Adrenal gland (tissue), 12 donors: Measurements from ENCODE around the gene TNIP2. TPM values are rescaled to one million over a fixed set of nuclear protein-coding genes. Genes with fewer than 3 reads are reported as not detected.

Experiments
- DNase-seq, 7 donors: peaks; one replicate each; pipeline ENCODE4 v3.0.0-alpha.2; 2019 to 2020
- H3K27ac ChIP-seq, 5 donors: fragments of 200-600 bp; sonication (generic) in 4 of 5; 1 replicate in 3 of 5; 2 replicates in 2 of 5; pipeline versions ENCODE4 v1.5.1 to v1.8.0; 2016 to 2020; ENCODE audit warnings: mild to moderate bottlenecking in 1 of 5
- H3K27me3 ChIP-seq: fragments of 200-600 bp; 2 replicates; pipeline ENCODE4 v1.8.0; 2021
- H3K36me3 ChIP-seq, 2 donors: fragments of 200-600 bp; replicated peaks in 1 of 2; 1 replicate in 1 of 2; 2 replicates in 1 of 2; pipeline versions ENCODE4 v1.5.1 to v1.8.0; 2018 to 2022
- H3K4me1 ChIP-seq, 2 donors: fragments of 200-600 bp; replicated peaks in 1 of 2; 1 replicate in 1 of 2; 2 replicates in 1 of 2; pipeline versions ENCODE4 v1.5.1 to v1.8.0; 2018 to 2021
- H3K4me3 ChIP-seq, 4 donors: fragments of 200-600 bp; sonication (generic) in 3 of 4; one replicate each; pipeline ENCODE4 v1.5.1; 2016 to 2018
- H3K9me3 ChIP-seq, 3 donors: fragments of 200-600 bp; sonication (generic) in 1 of 3; replicated peaks in 1 of 3; 1 replicate in 2 of 3; 2 replicates in 1 of 3; pipeline versions ENCODE4 v1.5.1 to v1.8.0; 2016 to 2021
- POLR2A ChIP-seq, 2 donors: fragments of 450-650 bp; IDR thresholded peaks; one replicate each; pipeline ENCODE4 v1.6.1; 2017; ENCODE audit warnings: antibody characterized with exemption in 2 of 2, mild to moderate bottlenecking in 2 of 2, moderate library complexity in 1 of 2
- WGBS, 4 donors: extraction: QIAGEN DNeasy Blood & Tissue Kit in 2 of 4; methylation state at CpG; one replicate each; pipeline versions ENCODE4 v1.1.5 to v1.1.7; 2013 to 2017; 5-methylcytosine and 5-hydroxymethylcytosine counted together
- intact Hi-C, 2 donors: fragments of 100-400 bp; cut with DNase I; formaldehyde crosslinking; loops; one replicate each; pipeline versions ENCODE4 v1.14.1 to v1.15.0; 2022 to 2023
- polyA plus RNA-seq, 3 donors: library from polyadenylated mRNA; stranded (reverse); fragments of 200-250 nt in 2 of 3; fragments of 350-450 nt in 1 of 3; fragmentation: Illumina TruSeq in 1 of 3; extraction: RNeasy Lipid Tissue Mini Kit (QIAGEN cat#74804) in 1 of 3; gene quantifications; one replicate each; pipeline ENCODE4 v1.2.3, GENCODE V29; 2013 to 2014
- total RNA-seq, 9 donors: library from RNA; depleted of rRNA in 4 of 9; stranded (reverse); fragments of >200 nt in 4 of 9; fragments of 120-200 nt in 1 of 9; fragmentation: NEBNext Ultra II Directional in 1 of 9; extraction: Animal tissue kit (Norgen Biotek cat#: 25700) in 1 of 9; gene quantifications; one replicate each; pipeline versions ENCODE4 v1.1.0 to v1.2.4, GENCODE V29; 2013 to 2023
- TF ChIP-seq, protein P1 (sequence below), 6 experiments: fragments of 450-650 bp in 4 of 6; fragments of 200-600 bp in 2 of 6; sonication (generic) in 1 of 6; IDR thresholded peaks; 1 replicate in 5 of 6; 2 replicates in 1 of 6; pipeline versions ENCODE4 v1.5.1 to v1.8.0; 2016 to 2021; ENCODE audit warnings: antibody characterized with exemption in 6 of 6, mild to moderate bottlenecking in 2 of 6, moderate library complexity in 1 of 6
- donor health status: healthy with polysubstance abuse.
- donor health status: Bipolar disorder and iron deficiency.
- donor health status: DM: yes; HTN: yes; CAD: no.
- donor health status: DM: no; HTN: no; CAD: no.
- donor health status: DM: no; HTN: no; CAD: no.
- donor health status: DM: yes; HTN: yes; CAD: no.

The TNIP2 gene
- total and polyA plus RNA-seq, 12 donors: 7.8 to 57.7 (median 35.7) TPM

DNA sequence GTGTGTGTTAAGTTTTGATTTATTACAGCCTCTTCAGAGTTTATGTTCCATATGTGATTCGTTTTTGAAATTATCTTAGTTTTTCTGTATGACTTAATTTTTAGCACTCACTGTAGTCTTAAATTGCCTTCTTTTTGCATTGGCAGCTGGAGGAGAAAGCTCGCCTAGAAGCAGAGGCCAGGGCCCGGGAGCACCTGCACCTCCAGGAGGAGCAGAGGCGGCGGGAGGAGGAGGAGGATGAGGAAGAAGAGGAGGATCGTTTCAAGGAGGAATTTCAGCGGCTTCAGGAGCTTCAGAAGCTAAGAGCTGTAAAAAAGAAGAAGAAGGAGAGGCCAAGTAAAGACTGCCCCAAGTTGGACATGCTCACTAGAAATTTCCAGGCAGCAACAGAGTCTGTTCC lies 56.6 kb downstream of the TNIP2 start:
- TF ChIP-seq POLR2A (IDR thresholded peaks at IDR 0.05): no peak
- TF ChIP-seq, protein P1, sequence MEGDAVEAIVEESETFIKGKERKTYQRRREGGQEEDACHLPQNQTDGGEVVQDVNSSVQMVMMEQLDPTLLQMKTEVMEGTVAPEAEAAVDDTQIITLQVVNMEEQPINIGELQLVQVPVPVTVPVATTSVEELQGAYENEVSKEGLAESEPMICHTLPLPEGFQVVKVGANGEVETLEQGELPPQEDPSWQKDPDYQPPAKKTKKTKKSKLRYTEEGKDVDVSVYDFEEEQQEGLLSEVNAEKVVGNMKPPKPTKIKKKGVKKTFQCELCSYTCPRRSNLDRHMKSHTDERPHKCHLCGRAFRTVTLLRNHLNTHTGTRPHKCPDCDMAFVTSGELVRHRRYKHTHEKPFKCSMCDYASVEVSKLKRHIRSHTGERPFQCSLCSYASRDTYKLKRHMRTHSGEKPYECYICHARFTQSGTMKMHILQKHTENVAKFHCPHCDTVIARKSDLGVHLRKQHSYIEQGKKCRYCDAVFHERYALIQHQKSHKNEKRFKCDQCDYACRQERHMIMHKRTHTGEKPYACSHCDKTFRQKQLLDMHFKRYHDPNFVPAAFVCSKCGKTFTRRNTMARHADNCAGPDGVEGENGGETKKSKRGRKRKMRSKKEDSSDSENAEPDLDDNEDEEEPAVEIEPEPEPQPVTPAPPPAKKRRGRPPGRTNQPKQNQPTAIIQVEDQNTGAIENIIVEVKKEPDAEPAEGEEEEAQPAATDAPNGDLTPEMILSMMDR (IDR thresholded peaks at IDR 0.05): no peak
- no peaks in the 10 kb centered on the region for H3K27me3 ChIP-seq
- no peak for DNase-seq
- intact Hi-C loops: no loop called here
- H3K9me3 ChIP-seq: no peaks in the 10 kb centered on the region
- H3K36me3 ChIP-seq: peaks cover 0 to 98% of the 10 kb centered on the region in 2 donors
- no peaks in the 10 kb centered on the region for H3K4me1 ChIP-seq
- H3K27ac ChIP-seq: no peak overlapping the region
- no peak overlapping the region for H3K4me3 ChIP-seq
- 86 to 89% (median 87%) methylated on average over 7 of the region's 7 CpGs for WGBS, 4 donors

DNA sequence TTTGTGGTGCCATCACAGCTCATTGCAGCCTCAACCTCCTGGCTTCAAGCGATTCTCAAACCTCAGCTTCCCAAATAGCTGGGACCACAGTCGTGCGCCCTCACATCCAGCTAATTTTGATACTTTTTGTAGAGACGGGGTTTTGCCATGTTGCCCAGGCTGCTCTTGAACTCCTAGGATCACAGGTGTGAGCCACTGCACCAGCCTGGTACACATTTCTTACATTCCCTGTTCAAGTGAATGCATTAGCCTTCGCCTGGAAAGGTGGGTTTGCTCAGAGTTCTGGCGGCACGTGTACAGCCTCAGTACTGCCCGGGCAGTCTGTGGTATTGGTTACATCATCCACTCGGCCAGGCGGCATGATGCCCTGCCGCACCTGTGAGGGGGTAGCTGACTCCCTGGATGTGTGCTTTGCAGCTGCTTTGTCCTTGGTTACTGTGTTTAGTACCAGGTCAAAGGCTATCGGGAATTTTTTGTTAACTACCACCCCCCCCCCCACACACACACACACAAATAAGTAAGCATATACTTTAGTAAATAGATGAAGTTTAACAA lies 57.1 kb downstream of the TNIP2 start:
- intact Hi-C loops: no loop called here
- H3K4me1 ChIP-seq: no peaks in the 10 kb centered on the region
- peaks cover 0 to 98% of the 10 kb centered on the region in 2 donors for H3K36me3 ChIP-seq
- TF ChIP-seq, protein P1 (IDR thresholded peaks at IDR 0.05): no peak
- TF ChIP-seq POLR2A (IDR thresholded peaks at IDR 0.05): no peak
- H3K27ac ChIP-seq: no peak overlapping the region
- DNase-seq: peak in 2 of 7 donors; percentile 17 to 44
- no peaks in the 10 kb centered on the region for H3K9me3 ChIP-seq
- WGBS, 4 donors: 89 to 95% (median 93%) methylated on average over 12 of the region's 12 CpGs
- H3K27me3 ChIP-seq: no peaks in the 10 kb centered on the region
- no peak overlapping the region for H3K4me3 ChIP-seq

GRCh38 chr4:2698504-2698903 lies 57.6 kb downstream of the TNIP2 start:
- Histone ChIP-seq H3K27ac (no peak overlapping the region), H3K4me3 (no peak overlapping the region), H3K36me3 (peaks cover 0 to 98% of the 10 kb centered on the region in 2 donors), H3K4me1 (no peaks in the 10 kb centered on the region), H3K27me3 (no peaks in the 10 kb centered on the region), H3K9me3 (no peaks in the 10 kb centered on the region)
- no peak for DNase-seq
- TF ChIP-seq, protein P1 (IDR thresholded peaks at IDR 0.05): no peak
- no peak for TF ChIP-seq POLR2A (IDR thresholded peaks at IDR 0.05)
- WGBS, 4 donors: 73 to 100% (median 87%) methylated on average over 1 of the region's 1 CpG
- intact Hi-C loops: no loop called here

- H3K4me3 ChIP-seq: no peak overlapping the region
- 82 to 95% (median 89%) methylated on average over 8 of the region's 8 CpGs for WGBS, 4 donors
- intact Hi-C loops: no loop called here
- TF ChIP-seq, protein P1 (IDR thresholded peaks at IDR 0.05): no peak
- TF ChIP-seq POLR2A (IDR thresholded peaks at IDR 0.05): no peak
- H3K27ac ChIP-seq: no peak overlapping the region
- H3K9me3 ChIP-seq: no peaks in the 10 kb centered on the region
- peak in 1 of 7 donors; percentile 45 for DNase-seq
- H3K36me3 ChIP-seq: peaks cover 0 to 98% of the 10 kb centered on the region in 2 donors
- H3K27me3 ChIP-seq: no peaks in the 10 kb centered on the region
- no peaks in the 10 kb centered on the region for H3K4me1 ChIP-seq
Observed at GRCh38 chr4:2697995-2698414, 58.1 kb downstream of the TNIP2 start.
